Measurements from ENCODE around the gene CYRIA.

DNA sequence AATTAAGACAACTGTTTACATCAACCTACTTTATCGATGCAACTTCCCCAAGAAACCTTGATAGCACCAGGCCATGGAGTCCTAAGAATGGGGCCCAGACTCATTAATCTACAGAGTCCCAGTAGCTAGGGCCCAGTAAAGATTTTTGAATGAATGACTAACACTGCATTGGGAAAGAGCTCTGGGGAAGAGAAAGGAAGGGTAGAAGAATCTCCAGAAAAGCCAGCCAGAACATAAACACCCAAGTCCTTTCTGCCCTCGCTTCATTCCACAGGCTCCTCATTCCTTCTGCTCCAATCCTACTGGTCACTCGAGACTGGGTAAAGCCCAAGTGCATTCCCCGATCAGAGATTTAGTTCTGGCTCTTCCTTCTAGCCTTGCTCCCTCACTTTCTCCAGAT lies 44.3 kb downstream of the CYRIA start:
- TF ChIP-seq CTCF (IDR thresholded peaks at IDR 0.05; ENCODE audit: low read length) (no peak), EZH2 (IDR thresholded peaks at IDR 0.05; ENCODE audit: borderline replicate concordance, low read length) (no peak)
